Measurements from ENCODE around the gene ARPC5L.

GRCh38 chr9:124835026-124835557, 26.8 kb upstream of the ARPC5L start:
- no peak for TF ChIP-seq CTCF (IDR thresholded peaks at IDR 0.05; ENCODE audit: poor library complexity)
- no peak for TF ChIP-seq EZH2 (IDR thresholded peaks at IDR 0.05; ENCODE audit: borderline replicate concordance)
- TF ChIP-seq EZH2phosphoT487 (IDR thresholded peaks at IDR 0.05; ENCODE audit: low read depth, severe bottlenecking, unreplicated experiment): no peak
